Cardiac septum (tissue), 1 donor: ENCODE data around the gene CEP68. TPM values are rescaled to one million over a fixed set of nuclear protein-coding genes. Genes with fewer than 3 reads are reported as not detected.
A peak's percentile ranks its signal among the peaks of the same experiment; 100 is the strongest.
"Not testable (repeated sequence)": the region's sequence is repeated elsewhere in the genome, so short reads cannot be mapped to it uniquely, and the experiment has no call there.

Source experiments
- DNase-seq: peaks from one replicate; pipeline ENCODE4 v3.0.0-alpha.2; 2020; ENCODE audit warnings: low spot score
- intact Hi-C: fragments of 100-400 bp; cut with DNase I; formaldehyde crosslinking; loops from one replicate; pipeline ENCODE4 v1.14.0; 2022
- total RNA-seq: library from RNA; stranded (reverse); fragmentation: NEBNext Ultra II Directional; extraction: Animal tissue kit (Norgen Biotek cat#: 25700); gene quantifications from one replicate; pipeline ENCODE4 v1.2.1, GENCODE V29; 2021
- donor health status: DM: no; HTN: no; CAD: no.

The CEP68 gene
- total RNA-seq, 1 donor from 2014 or later, result 21.6 TPM

DNA sequence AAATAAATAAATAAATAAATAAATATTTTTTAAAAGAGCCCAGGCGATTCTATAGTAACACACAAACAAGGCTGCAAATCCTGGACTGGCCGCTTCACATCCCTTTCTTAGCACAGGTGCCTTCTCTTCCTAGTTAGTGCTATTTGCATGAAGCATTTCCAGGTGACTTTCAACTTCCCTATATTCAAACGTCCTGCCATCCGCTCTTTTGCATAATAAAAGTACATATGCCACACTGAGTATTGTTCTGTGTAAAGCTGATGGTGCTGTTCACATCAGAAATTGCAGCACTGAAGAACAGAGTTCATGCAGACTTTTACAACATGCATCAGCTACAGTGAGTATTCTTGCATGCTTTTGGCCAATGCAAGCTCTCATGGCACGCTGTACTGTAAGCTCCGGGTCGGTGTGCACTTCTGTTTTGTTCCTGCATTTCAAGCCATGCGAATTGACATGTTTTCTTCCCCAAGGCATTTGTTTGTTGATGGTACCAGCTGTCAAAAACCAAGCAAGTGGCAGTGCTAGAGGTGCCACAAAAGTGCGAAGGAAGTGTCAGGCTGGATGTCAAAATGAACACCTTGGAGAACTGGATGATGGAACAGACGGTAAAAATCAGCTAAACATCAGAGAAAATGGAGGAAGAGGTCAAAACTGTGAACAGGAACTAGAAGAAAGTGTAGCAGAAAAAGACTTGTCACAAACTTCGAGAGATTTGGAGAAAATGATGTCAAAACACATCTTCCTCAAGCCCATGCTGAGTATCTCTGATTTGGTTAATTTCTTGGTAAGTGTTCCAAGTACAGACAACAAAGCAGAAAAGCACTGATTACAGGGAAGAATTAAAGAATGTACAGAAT, 25.5 kb upstream of the CEP68 start:
- intact Hi-C loops, result no loop called here
- no peak for DNase-seq

DNA sequence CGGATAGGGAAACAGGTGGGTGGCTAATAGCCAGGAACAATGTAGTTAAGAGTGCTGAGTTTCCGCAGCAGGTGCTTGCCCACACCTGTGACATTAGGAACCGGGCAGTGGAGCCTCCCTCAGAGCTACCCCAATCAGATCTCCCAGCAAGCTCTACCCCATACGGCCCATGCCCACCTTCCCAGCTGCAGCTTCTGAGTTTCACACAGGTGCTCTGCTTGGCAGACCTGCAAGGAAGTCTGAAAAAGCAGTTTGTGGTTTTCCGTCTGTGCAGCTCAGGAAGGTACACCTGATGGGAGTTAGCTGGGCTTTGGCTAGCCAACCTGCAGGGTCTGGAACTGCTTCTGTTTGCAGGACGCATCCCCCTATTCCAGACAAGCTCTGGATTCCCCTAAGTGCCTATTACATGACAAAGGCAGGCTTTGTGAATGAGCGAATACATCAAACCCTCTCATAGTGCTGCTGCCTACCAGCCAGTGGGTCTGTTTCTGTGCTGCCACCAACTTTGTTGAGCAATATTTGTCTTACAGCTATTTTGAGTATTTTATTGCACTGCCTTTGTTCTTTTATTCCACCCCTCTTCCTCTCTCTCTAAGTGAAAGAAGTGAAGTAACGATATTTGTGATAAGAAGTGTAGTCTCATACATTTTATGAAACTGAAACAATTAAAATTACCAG, 24.7 kb upstream of the CEP68 start:
- intact Hi-C loops, result no loop called here
- no peak for DNase-seq

DNA sequence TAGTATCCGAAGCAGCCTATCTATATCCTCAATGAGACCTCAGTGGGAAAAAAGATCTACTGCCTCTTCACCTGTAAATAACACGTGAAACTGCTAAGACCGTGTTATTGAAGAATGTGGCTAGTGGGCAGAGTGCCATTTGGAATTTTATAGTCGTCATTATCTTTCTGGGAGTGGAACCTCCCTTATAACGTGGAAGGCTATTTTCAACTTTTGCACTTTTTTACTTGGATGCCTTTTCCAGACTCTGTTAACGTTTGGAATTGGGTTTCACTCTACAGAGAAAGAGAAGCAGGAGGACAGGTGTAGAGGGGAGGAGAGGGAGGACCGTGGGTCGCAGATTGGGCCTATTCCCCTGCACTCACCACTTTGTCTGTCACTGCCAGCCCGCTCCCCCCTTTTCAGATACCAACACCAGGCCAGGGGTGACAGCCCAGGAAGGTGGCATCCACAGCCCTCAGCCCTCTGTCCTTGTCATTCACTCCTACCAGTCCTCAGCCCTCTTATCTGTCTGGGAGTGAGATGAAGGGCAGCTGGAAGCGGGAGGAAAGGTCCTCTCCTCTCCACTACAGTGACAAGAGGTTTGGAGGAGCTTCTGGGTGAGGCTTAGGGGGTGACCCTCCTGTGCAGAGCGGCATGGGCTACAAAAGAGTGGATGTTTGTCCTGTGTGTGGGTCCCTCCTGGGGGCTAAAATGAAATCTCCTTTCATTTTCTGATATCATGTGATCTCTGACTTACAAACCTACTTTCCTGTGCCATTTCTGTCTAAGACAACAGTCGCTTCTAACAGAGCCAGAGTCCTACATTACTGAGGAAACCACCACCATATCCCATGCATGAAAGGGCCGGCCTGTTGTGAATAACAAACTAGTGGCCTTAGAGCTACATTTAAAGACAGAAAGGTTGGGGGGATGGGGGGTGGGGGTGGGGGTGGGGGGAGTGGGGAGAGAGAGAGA, 23.9 kb upstream of the CEP68 start:
- no peak for DNase-seq

DNA sequence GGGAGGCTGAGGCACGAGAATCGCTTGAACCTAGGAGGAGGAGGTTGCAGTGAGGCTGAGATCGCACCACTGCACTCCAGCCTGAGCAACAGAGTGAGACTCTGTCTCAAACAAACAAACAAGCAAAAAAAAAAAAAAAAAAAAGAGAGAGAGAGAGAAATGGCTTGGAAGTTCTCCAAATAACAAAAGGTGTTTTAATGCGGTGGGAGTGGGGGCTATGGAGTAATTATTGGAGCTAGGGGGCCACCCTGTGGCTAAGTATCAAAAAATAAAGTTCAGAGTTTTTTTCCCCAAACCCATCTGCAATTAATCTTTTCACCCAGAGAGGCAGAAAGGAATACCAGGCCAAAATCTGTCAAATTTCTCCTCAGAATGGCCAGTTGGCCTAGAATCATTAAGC, 23.0 kb upstream of the CEP68 start:
- intact Hi-C loops, result no loop called here
- no peak for DNase-seq

More for the DNA sequence above, 23.9 kb upstream of the CEP68 start:
- intact Hi-C loops, result no loop called here

DNA sequence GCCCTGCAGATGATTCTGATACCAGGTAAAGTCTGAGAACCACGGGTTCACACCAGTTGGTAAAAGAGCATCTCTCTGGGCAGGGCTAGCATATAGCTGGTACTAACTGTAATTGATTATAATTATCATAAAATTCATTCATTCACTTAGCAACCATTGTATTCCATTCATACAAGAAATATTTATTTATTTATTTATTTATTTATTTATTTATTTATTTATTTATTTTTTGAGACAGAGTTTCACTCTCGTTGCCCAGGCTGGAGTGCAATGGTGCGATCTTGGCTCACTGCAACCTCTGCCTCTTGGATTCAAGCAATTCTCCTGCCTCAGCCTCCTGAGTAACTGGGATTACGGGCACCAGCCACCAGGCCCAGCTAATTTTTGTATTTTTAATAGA, 22.5 kb upstream of the CEP68 start:
- intact Hi-C loops, DNase-seq: not testable (repeated sequence)

DNA sequence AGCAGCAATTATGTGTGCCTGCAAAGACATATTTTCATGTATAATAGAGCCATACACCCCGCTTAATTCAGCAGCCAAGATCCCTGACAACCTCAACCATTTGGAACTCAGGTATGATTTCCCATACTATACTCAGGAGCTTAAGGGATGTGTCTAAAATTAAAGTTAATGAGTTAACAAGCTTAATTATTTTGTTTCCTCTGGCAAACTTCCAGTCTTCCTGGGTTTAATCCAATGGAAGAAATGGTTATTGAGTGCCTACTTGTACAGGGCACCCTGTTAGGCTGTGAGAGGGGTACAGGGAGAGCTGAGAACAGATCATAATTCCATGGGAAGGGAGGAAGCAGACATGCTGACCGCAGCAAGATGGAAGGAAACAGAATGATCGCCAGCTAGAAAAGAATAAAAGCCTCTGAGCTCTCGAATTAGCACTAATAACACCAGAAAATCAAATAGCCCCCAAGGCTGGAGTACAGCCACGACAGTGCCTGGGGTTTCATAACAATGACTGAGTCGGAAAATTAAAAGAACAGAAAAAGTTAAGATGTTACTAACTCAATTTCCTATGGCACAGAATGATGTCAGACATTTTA, 20.8 kb upstream of the CEP68 start:
- no peak for DNase-seq
- intact Hi-C loops, result no loop called here

DNA sequence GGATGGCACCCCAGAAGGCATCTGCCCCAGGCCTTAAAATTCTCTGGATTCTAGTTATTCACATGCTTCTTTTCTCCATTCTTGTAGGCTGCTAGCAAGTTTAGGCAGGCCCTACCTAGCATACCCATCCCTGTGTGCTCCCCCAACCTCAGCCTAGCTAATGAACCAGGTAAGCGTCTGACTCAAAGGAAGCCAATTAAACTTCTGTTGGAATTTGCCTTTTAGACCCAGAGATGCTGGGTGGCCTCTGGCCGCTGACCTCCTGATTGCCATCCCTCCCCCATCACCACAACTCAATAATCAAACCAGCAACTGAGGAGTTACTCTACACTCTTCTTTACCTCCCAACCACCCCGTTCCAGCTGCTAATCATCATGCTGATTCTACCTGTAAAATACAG, 19.0 kb upstream of the CEP68 start:
- DNase-seq, result no peak
- intact Hi-C loops, result no loop called here

DNA sequence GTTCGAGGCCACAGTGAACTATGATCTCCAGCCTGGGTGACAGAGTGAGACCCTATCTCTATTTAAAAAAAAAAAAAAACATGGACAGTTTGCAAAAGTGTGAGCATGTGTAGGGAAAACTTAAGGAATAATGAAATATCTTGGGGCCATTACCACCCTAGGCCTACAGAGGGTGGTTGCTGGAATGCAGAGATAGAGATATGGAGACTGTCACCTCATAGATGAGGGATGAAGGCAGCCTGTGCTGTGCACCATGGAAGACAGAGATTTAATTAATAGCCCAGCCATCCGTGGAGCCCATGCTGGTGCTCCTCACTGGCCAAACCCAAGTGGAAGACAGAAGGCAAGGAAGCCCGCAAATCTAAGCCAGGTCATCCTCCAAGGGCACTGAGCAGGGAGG, 16.6 kb upstream of the CEP68 start:
- intact Hi-C loops, result loop anchor here (1.0 to 10.0 kb wide), 3 partner anchors 52 to 455 kb away; partner anchors contain the start of gene SLC1A4
- no peak for DNase-seq

DNA sequence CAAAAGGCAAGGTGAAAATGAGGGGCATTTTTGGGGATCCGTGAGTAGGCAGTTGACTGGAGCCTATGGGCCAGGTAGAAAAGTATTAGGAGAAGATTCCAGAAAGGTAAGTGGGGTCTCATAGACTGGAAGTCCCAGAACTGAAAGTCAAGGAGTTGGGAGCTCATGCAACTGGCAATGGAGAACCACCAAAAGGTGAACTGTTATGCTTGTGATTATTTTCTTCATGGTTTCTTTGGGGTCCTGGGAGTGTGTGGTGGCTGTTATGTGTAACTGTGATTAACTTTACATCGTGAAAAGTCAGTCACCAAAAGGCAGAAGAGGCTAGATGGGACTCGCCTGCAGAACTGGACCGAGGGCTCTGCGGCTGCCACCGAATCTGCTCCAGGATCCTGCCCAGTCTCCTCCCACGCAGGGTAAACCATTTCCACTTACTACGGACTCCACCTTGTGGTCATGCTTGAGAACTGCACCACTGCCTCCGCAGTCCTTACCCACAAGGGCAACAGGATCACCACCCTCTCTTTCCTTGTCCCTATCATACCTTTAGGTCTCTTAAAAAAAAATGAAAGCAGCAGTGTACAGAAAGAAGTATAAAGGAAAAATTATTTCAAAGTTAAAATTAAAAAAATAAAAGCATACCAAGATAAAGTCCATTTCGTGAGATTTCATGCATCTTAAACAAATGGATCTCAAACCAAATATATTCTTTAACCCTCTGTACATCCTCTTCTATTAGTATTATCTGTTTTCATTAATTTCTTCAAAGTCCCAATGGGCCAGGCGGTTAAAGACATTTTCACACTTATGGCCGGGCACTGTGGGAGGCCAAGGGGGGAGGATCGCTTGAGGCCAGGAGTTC, 15.6 kb upstream of the CEP68 start:
- intact Hi-C loops, result loop anchor here (1.0 to 10.0 kb wide), 3 partner anchors 53 to 456 kb away; partner anchors contain the start of gene SLC1A4
- peak; percentile 92 for DNase-seq

DNA sequence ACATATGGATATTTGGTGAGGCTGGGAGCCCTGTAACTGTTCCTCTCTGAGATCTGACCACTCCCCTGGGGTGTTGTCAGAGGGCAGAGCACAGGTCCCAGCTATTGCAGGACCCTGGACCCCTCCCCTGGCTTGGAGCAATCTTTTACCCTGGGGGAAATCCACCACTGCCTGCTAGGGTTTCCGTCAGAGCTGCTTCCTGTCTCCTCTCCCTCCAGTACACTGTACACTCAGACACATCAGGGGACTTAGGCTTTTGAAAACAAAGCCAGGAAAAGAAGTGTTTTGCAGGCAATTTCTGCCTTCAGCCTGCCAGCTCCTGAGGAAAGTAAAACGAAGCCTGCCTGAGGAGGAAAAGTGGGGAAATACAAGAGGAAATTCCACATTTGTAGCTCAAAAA, 13.2 kb upstream of the CEP68 start:
- DNase-seq, result no peak
- intact Hi-C loops, result loop anchor here (5.0 to 10.0 kb wide), 2 partner anchors 56 to 458 kb away; partner anchors contain the start of gene SLC1A4

DNA sequence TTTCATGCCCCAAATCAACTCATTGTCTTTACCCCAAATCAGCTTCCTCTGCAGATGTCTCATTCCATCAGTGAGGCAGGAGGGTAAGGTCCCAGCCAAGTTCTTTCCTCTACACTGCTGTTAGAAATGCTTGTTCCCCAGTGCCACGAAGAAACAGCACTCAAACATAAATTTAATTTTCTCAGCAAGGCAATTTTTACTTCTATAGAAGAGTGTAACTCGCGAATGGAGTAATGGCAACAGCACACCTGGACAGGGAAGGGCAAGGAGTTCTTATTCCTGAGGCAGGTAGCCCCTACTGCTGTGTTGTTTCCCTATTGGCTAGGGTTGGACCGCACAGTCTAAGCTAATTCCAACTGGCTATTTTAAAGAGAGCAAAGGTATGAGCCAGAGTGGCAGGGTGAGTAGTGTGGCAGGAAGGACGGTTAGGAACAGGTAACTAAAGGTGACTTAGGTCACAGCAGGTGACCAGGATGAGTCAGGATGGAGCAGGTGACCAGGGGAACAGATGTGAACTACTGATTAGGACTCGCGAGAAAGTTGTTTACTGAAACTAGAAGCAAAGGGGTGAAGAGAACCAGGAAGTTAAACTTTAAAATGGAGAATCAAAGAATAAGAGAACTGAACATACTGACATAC, 12.0 kb upstream of the CEP68 start:
- intact Hi-C loops, result loop anchor here (5.0 to 10.0 kb wide), 2 partner anchors 57 to 459 kb away; partner anchors contain the start of gene SLC1A4
- no peak for DNase-seq

DNA sequence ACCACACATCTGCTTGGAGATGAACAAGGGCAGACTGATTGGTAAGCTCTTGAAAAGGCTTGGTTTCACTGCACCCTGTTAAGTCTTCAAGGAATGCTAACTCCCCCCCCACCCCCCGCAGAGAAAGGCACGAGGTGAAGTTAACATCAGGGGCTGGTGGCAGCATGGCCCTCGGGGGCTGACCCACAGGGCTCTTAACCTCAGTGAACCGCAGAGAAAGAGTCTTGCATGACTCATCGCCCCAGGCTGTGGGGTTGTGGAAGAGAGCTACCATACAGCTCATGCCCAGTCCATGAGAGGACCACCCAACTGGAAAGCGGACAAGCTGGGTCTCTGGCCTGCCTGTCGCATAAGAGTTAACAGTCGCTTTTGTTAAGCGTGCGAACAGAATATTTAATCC, 10.6 kb upstream of the CEP68 start:
- DNase-seq, result no peak
- intact Hi-C loops, result loop anchor here (10.0 kb wide), 1 partner anchor 461 kb away; no protein-coding TSS in a partner anchor

DNA sequence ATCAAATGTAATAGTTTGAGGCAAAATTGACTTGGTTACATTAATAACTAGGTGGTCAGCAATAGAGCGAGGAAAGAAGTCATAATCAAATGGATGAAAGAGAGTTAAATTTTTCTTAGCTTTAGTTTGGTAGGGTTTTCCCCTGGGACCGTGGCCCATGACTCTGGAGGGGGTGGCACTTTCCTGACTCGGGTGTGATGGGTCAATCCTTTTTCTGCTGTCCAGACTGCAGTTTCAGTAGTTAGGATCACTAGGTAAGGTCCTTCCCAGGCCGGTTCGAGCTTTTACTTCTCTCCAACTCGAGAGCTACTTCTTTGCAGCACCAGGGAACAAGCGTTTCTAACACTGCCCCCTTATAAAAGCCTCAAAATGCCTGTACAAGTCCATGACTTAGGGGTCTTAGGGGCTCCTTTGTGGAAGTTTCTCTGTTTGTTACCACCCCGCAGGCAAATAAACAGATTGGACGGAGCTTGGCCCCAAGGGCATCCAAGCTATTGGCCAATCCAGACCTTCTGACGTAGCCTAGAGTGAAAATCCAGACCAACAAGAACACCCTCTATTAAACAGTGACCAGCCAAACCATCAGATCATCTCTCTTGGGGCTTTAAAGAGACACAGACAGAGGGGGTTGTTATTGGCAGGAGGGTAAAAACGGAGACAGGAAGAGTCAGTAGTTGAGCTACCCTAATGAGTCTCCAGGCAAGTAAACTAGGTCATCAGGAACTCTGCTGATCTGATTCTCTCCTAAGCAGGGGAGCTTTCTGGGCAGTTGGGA, 9.4 kb upstream of the CEP68 start:
- no peak for DNase-seq
- intact Hi-C loops, result loop anchor here (10.0 kb wide), 1 partner anchor 462 kb away; no protein-coding TSS in a partner anchor

DNA sequence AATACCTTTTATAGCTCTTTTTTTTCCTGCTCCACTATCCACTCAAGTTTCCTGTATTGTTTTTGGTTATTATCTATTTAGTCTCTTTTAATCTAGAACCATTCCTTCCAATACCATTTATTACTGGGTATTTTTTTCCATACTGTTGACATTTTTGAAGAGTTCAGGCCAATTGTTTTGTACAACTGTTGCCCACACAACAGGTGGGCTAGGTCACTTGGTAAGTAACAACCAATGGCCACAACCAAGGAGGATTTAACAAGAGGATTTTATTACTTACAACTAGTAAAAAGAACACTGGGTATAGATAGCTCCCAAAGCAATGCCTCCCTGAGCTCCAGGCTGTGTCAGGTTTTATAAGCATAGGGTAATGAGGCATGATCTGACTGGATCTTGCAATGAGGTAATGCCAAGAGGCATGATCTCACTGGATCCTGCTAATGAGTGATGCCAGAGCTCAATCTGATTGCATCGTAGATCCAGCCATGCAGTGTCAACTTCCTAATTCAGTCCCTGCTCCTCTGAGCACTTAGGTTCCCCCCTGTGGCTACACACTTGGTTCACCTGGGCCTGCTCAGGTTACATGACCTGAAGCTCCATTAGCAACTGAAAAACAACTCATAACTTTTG, 7.1 kb upstream of the CEP68 start:
- intact Hi-C loops, result loop anchor here (10.0 kb wide), 1 partner anchor 464 kb away; no protein-coding TSS in a partner anchor
- no peak for DNase-seq

DNA sequence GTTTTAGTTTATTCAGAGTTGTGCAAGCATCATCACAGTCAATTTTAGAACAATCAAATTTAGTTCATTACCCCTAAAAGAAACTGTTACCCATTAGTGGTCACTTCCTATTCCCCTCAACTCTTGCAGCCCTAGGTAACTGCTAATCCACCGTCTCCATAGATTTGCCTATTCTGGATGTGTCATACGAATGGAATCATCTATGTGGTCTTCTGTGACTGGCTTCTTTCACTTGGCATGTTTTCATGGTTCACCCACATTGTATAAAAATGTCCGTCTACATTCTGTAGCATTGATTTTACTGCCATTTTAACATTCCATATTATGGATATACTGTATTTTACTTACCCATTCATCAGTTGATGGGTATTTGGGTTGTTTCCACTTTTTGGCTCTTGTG, 5.3 kb upstream of the CEP68 start:
- intact Hi-C loops, result loop anchor here (10.0 kb wide), 1 partner anchor 526 kb away; the partner anchor contains the start of gene AFTPH
- DNase-seq, result no peak

DNA sequence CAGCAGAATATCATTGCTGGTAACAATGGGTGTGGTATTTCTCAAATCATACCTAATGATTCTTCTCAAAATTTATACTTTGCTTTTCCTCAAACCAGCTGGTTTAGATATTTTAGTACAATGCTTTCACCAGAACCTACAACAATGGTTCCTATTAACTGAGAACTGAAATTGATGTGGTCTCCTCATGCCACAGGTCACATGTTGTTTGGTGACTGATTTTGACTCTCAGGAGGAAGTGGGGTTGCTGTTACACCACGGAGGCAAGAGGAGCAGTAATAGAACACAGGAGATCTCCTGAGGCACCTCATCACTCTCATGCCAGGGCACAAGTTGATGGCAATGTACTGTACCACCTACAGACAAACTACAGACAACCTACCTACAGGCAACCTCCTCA, 3.0 kb upstream of the CEP68 start:
- intact Hi-C loops, result loop anchor here (10.0 kb wide), 1 partner anchor 528 kb away; the partner anchor contains the start of gene AFTPH
- DNase-seq, result no peak
